Smooth muscle cell of the coronary artery (primary cell): ENCODE data around the gene REV1. TPM values are rescaled to one million over a fixed set of nuclear protein-coding genes. Genes with fewer than 3 reads are reported as not detected.

Source experiments
- total RNA-seq: library from RNA; depleted of rRNA; stranded (reverse); fragments of >200 nt; gene quantifications from 2 replicates; pipeline ENCODE4 v1.2.3, GENCODE V29; 2014; ENCODE audit warnings: low replicate concordance

REV1 gene
- total RNA-seq, result 26.2 and 36.4 TPM in 2 replicates

DNA sequence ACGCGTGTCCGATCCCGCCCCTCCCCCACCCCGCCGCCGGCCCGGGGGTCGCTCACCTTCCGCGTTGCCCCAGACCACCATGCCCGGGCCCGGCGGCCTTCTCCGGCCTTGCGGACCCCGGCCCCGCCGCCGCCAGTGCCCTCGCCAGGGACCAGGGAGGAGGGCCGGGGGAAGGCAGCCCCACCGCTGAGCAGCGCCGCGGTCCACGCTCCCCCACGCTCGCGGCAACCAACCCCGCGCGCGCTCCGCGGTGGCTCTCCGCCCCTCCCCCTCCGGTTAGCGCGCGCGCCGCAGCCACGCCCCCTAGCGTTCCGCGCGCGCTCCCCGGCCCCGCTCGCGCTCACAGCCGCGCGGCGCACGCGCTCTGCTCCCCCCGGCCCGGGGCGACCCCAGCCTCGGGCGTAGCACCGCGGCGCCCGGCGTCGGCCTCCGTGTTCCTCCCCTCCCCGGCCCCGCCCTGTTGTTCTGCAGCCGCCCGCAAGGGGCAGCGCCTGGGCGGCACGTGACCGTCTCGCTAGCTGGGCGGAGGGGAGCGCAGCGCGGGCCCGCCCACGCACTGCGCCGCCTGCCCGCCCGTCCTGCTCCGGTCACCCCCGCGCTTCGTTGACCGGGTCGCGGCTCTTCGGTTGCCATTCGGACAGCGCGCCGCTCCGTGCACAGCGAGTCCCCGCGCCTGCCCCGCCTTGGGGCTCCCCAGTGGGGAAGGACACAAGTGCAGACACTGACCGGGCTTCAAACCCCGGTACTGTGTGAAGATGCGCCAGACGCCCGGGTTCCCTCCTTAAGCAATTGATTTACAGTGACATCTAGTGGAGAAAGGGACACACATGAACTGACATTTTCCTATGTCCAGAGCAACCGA, at the start of gene REV1:
Gene REV1, minus strand, starts transcription at position 257 of the 862 bp plus-strand sequence. CDS start 25,042 bp downstream, outside the sequence.

Other genes starting within 250 kb of the REV1 start
- not detected in 2 replicates for gene LYG2, start 234.4 kb downstream of the REV1 start, total RNA-seq
- gene LYG1, start 188.8 kb downstream of the REV1 start, total RNA-seq, result not detected in 2 replicates
- 8.2 and 41.6 TPM in 2 replicates for gene TXNDC9, start 153.7 kb downstream of the REV1 start, total RNA-seq
- 22.8 and 23.9 TPM in 2 replicates for gene EIF5B, start 152.6 kb downstream of the REV1 start, total RNA-seq